Measurements from ENCODE around the gene CAP2.

The CAP2 gene

GRCh38 chr6:17460862-17461261 lies 67.5 kb downstream of the CAP2 start:
- no peak for DNase-seq (ENCODE audit: low spot score)
- in situ Hi-C loops (cut with MboI; ENCODE audit: low pct_unique_long_range_greater_than_20kb, low sequenced_read_pairs, unreplicated experiment): no loop called here
- TF ChIP-seq CTCF (IDR thresholded peaks at IDR 0.05; ENCODE audit: extremely low read depth, insufficient read depth, missing control alignments): no peak

GRCh38 chr6:17466147-17466546 lies 72.8 kb downstream of the CAP2 start:
- no peak for TF ChIP-seq CTCF (IDR thresholded peaks at IDR 0.05; ENCODE audit: extremely low read depth, insufficient read depth, missing control alignments)
- no peak for DNase-seq (ENCODE audit: low spot score)
- in situ Hi-C loops (cut with MboI; ENCODE audit: low pct_unique_long_range_greater_than_20kb, low sequenced_read_pairs, unreplicated experiment): no loop called here

GRCh38 chr6:17466707-17467106 lies 73.3 kb downstream of the CAP2 start:
- no peak for DNase-seq (ENCODE audit: low spot score)

DNA sequence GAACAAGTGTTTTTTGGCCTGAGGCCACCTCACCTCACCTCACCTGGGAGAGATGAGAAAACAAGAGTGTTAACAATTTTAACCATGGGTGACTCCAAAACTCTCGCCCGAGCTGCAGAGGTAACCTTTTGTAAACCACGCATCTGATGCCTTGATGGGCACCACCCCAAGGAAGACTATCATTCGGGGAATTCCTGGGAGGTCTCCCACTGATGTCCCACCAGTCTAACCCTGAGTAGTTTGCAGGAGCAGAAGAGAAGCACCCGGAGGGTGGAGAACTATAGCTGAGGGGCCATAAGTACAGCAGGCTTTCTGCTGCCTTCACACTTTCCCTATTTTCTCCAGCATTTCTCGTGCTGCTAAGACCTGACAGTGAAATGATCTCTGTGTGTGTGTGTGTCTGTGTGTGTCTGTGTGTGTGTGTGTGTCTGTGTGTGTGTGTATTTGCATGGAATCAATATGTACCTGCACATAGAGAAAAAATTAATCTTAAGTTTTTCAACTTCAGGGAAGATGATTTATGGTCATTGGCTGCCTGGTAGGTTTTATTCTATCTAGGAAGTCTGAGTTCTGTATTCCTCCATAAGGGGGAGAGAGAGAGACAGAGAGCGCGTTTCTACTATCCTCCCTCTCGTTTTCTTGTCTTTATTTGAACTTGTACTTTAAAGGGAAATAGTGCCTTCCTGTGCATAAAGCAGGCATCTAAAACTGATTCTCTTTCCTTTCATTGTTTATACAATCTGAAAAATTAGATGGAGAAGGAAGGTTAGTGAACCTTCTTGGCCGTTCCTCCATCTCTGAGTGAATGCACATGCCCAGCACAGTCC lies 75.8 kb downstream of the CAP2 start:
- in situ Hi-C loops (cut with MboI; ENCODE audit: low pct_unique_long_range_greater_than_20kb, low sequenced_read_pairs, unreplicated experiment): no loop called here
- no peak for DNase-seq (ENCODE audit: low spot score)
- TF ChIP-seq CTCF (IDR thresholded peaks at IDR 0.05; ENCODE audit: extremely low read depth, insufficient read depth, missing control alignments): no peak

More at GRCh38 chr6:17466707-17467106, 73.3 kb downstream of the CAP2 start:
- in situ Hi-C loops (cut with MboI; ENCODE audit: low pct_unique_long_range_greater_than_20kb, low sequenced_read_pairs, unreplicated experiment): no loop called here
- TF ChIP-seq CTCF (IDR thresholded peaks at IDR 0.05; ENCODE audit: extremely low read depth, insufficient read depth, missing control alignments): no peak

DNA sequence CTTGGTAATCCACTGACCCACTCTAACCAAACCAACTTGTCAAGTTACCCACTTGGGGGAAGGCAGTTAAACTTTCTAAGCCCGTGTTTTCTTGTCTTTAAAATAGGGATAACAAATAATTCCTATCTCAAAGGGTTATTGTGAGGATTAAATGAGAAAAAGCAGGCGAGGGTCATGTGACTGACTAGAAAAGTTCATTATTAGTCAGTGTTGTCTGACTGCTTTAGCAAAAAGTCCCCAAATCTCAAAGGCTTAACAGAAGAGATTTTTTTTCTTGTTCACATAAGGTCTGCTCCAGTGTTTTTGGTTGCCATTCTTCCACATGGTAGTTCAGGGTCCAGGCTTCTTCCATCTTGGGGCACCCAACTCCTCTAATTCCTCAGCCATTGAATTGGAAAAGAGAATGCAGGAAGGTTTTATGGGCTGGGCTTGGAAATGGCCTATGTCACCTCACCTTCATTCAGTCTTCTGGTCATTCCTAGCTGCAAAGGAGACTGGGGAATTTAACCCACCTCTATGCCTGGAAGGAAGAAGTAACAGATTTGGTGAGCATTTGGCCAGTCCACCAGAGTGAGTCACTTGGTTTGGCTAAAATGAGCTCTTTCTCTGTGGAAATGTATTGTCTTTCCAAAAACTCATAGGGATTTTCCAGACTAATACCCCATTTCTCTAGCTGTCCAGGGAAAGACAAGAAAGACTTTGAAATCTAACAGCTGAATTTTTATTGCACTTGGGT lies 77.0 kb downstream of the CAP2 start:
- TF ChIP-seq CTCF (IDR thresholded peaks at IDR 0.05; ENCODE audit: extremely low read depth, insufficient read depth, missing control alignments): no peak
- DNase-seq (ENCODE audit: low spot score): no peak
- in situ Hi-C loops (cut with MboI; ENCODE audit: low pct_unique_long_range_greater_than_20kb, low sequenced_read_pairs, unreplicated experiment): no loop called here

- no peak for TF ChIP-seq CTCF (IDR thresholded peaks at IDR 0.05; ENCODE audit: extremely low read depth, insufficient read depth, missing control alignments)
- in situ Hi-C loops (cut with MboI; ENCODE audit: low pct_unique_long_range_greater_than_20kb, low sequenced_read_pairs, unreplicated experiment): no loop called here
Measured at GRCh38 chr6:17470938-17471327, 77.5 kb downstream of the CAP2 start.

More at GRCh38 chr6:17470938-17471327, 77.5 kb downstream of the CAP2 start:
- no peak for DNase-seq (ENCODE audit: low spot score)

Data from GM13977 (cell line).